GM23248 (cell line): ENCODE data around the gene HECTD1.

Experiments
- EZH2 ChIP-seq: fragments of 200-600 bp; sonication (generic); IDR thresholded peaks from 2 replicates; pipeline ENCODE4 v1.6.1; 2018; ENCODE audit warnings: antibody characterized with exemption, mild to moderate bottlenecking; ENCODE audit not compliant: insufficient read depth, poor library complexity, severe bottlenecking
- EZH2phosphoT487 ChIP-seq: fragments of 200-600 bp; sonication (generic); IDR thresholded peaks from 2 replicates; pipeline ENCODE4 v1.6.1; 2018; ENCODE audit warnings: antibody characterized with exemption, moderate library complexity, mild to moderate bottlenecking, low read depth; ENCODE audit not compliant: insufficient read depth

DNA sequence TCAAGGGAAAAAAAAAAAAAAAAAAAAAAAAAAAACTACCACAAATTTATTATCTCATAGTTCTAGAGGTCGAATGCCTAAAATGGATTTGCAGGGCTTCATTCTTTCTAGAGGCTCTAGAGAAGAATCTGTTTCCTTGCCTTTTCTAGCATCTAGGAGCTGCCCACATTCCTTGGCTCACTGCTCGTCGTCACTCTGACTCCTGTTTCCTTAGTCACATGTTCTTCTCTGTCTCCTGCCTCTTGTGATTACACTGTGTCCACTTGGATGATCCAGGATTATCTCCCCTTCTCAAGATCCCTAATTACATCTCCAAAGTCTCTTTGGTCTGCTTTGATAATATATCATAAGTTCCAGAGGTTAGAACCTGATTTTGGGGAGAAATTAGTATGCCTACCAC, 88.7 kb downstream of the HECTD1 start:
- TF ChIP-seq EZH2 (no peak), EZH2phosphoT487 (no peak)
